Tibial nerve (tissue), 4 donors: ENCODE results near the gene PECR. TPM values are rescaled to one million over a fixed set of nuclear protein-coding genes. Genes with fewer than 3 reads are reported as not detected.

ENCODE experiments used
- DNase-seq, 2 donors: peaks; one replicate each; pipeline ENCODE4 v3.0.0-alpha.2; 2019; ENCODE audit warnings: low spot score in 2 of 2
- H3K27ac ChIP-seq, 4 donors: fragments of 200-600 bp; sonication (generic) in 3 of 4; one replicate each; pipeline ENCODE4 v1.5.1; 2017 to 2019; ENCODE audit warnings: mild to moderate bottlenecking in 1 of 4
- H3K27me3 ChIP-seq, 2 donors: fragments of 200-600 bp; sonication (generic) in 1 of 2; one replicate each; pipeline versions ENCODE4 v1.5.1 to v1.6.0; 2017 to 2019
- H3K36me3 ChIP-seq, 3 donors: fragments of 200-600 bp; sonication (generic); one replicate each; pipeline ENCODE4 v1.5.1; 2018 to 2019
- H3K4me1 ChIP-seq, 4 donors: fragments of 200-600 bp; sonication (generic) in 3 of 4; one replicate each; pipeline ENCODE4 v1.5.1; 2017 to 2019
- H3K4me3 ChIP-seq, 4 donors: fragments of 200-600 bp; sonication (generic) in 3 of 4; one replicate each; pipeline ENCODE4 v1.5.1; 2017 to 2019; ENCODE audit warnings: mild to moderate bottlenecking in 1 of 4, moderate library complexity in 1 of 4
- H3K9me3 ChIP-seq, 4 donors: fragments of 200-600 bp; sonication (generic) in 3 of 4; one replicate each; pipeline ENCODE4 v1.5.1; 2017 to 2019
- CTCF ChIP-seq, 5 experiments: fragments of 200-600 bp in 3 of 5; fragments of 450-650 bp in 2 of 5; sonication (generic) in 3 of 5; IDR thresholded peaks; one replicate each; pipeline ENCODE4 v1.5.1; 2016 to 2019; ENCODE audit warnings: antibody characterized with exemption in 5 of 5, mild to moderate bottlenecking in 3 of 5, moderate library complexity in 2 of 5
- EP300 ChIP-seq, 2 donors: sonication (generic); formaldehyde crosslinking; IDR thresholded peaks; one replicate each; pipeline ENCODE4 v1.6.1; 2017; ENCODE audit warnings: antibody characterized with exemption in 2 of 2, mild to moderate bottlenecking in 1 of 2
- POLR2A ChIP-seq, 2 donors: fragments of 450-650 bp; IDR thresholded peaks; one replicate each; pipeline ENCODE4 v1.6.1; 2017; ENCODE audit warnings: antibody characterized with exemption in 2 of 2, mild to moderate bottlenecking in 2 of 2, moderate library complexity in 2 of 2
- WGBS, 2 donors: methylation state at CpG; one replicate each; pipeline ENCODE4 v1.1.5; 2018; 5-methylcytosine and 5-hydroxymethylcytosine counted together
- total RNA-seq, 4 donors: library from RNA; depleted of rRNA; stranded (reverse); fragments of >200 nt; gene quantifications; one replicate each; pipeline ENCODE4 v1.1.0, GENCODE V29; 2016

Gene PECR
- total RNA-seq, 4 donors from 2014 or later = 12.7 to 18.8 (median 16.0) TPM

- H3K9me3 ChIP-seq = no peaks in the 10 kb centered on the region
- no peak overlapping the region for H3K27ac ChIP-seq
- no peaks in the 10 kb centered on the region for H3K4me1 ChIP-seq
- DNase-seq = no peak
- no peaks in the 10 kb centered on the region for H3K27me3 ChIP-seq
- no peak overlapping the region for H3K4me3 ChIP-seq
- peaks cover 0 to 30% (median 4%) of the 10 kb centered on the region in 3 donors for H3K36me3 ChIP-seq
- 72 to 74% methylated on average over 5 of the region's 5 CpGs for WGBS, 2 donors
- TF ChIP-seq CTCF (IDR thresholded peaks at IDR 0.05) (no peak), POLR2A (IDR thresholded peaks at IDR 0.05) (no peak)
These were observed 15.4 kb downstream of the PECR start for GRCh38 chr2:216066230-216066629.

GRCh38 chr2:216064665-216065064 is 16.9 kb downstream of the PECR start:
- no peak overlapping the region for H3K4me3 ChIP-seq
- no peak for TF ChIP-seq EP300 (IDR thresholded peaks at IDR 0.05)
- TF ChIP-seq CTCF (IDR thresholded peaks at IDR 0.05) = no peak
- TF ChIP-seq POLR2A (IDR thresholded peaks at IDR 0.05) = no peak
- DNase-seq = no peak
- no peaks in the 10 kb centered on the region for H3K4me1 ChIP-seq
- no peak overlapping the region for H3K27ac ChIP-seq
- peaks cover 0 to 35% (median 4%) of the 10 kb centered on the region in 3 donors for H3K36me3 ChIP-seq
- 67 to 74% methylated on average over 1 of the region's 1 CpG for WGBS, 2 donors
- no peaks in the 10 kb centered on the region for H3K9me3 ChIP-seq
- H3K27me3 ChIP-seq = no peaks in the 10 kb centered on the region

DNA sequence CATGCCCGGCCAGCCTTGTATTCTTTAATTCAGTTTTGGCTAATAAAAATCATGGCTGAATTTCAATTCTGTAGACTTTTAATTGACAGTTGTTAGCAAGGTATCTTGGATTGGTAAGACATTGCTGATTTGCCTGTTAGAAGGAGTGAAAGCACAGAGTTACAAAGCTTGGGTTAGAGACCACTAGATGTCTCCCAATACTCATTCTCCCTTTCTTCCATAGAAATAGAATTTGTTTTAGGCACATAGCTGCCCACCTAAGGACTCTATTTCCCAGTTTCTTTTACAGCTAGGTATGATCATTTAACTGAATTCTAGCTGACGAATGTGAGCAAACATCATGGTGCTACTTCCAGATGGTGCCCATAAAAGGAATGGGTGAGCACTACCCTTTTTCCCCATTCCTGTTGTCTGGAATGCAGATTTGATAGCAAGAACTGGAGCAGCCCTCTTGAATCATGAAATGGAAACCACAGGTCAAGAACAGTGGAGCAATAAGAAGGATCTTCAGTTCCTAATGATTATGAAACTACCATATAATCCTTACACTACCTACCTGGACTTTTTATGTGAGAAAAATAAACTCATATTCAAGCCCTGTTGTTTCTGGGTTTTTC is 17.5 kb downstream of the PECR start:
- WGBS, 2 donors = 86 to 93% methylated on average over 2 of the region's 2 CpGs
- Histone ChIP-seq H3K4me1 (no peaks in the 10 kb centered on the region), H3K9me3 (no peaks in the 10 kb centered on the region), H3K4me3 (no peak overlapping the region), H3K36me3 (peaks cover 0 to 40% (median 4%) of the 10 kb centered on the region in 3 donors), H3K27ac (no peak overlapping the region), H3K27me3 (no peaks in the 10 kb centered on the region)
- no peak for TF ChIP-seq POLR2A (IDR thresholded peaks at IDR 0.05)
- TF ChIP-seq CTCF (IDR thresholded peaks at IDR 0.05) = no peak
- no peak for TF ChIP-seq EP300 (IDR thresholded peaks at IDR 0.05)
- no peak for DNase-seq

GRCh38 chr2:216059233-216059834 is 22.3 kb downstream of the PECR start:
- Histone ChIP-seq H3K27me3 (no peaks in the 10 kb centered on the region), H3K9me3 (no peaks in the 10 kb centered on the region), H3K4me1 (peaks cover 0 to 6% (median 2%) of the 10 kb centered on the region in 4 donors), H3K4me3 (no peak overlapping the region), H3K36me3 (peaks cover 0 to 27% (median 4%) of the 10 kb centered on the region in 3 donors), H3K27ac (no peak overlapping the region)
- DNase-seq = no peak
- TF ChIP-seq POLR2A (IDR thresholded peaks at IDR 0.05) = no peak
- no peak for TF ChIP-seq CTCF (IDR thresholded peaks at IDR 0.05)
- no peak for TF ChIP-seq EP300 (IDR thresholded peaks at IDR 0.05)
- 93 to 94% methylated on average over 5 of the region's 5 CpGs for WGBS, 2 donors

DNA sequence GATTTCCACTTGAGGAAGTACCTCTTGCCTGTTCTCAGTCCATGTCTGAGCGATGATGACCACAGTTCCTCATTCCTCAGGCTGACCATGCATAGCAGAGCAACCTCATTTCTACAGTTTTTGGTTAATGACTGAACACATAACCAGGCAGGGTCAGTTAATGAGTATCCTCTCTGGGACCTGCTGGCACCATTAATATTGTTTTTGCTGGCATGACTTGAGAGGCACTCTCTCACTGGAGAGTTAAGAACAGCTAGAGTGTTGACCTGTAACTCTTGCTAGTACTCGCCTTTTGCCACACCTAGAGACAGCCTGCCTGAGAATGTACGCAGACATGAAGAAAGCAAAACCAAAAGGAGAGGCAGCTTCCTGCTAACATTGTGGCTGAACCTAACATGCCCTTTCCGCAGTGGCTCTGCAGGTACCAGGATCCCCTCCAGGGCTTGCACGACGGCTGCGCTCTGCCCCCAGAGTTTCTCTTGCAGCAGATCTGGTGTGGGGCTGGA is 23.9 kb downstream of the PECR start:
- Histone ChIP-seq H3K9me3 (no peaks in the 10 kb centered on the region), H3K36me3 (peaks cover 0 to 15% (median 4%) of the 10 kb centered on the region in 3 donors), H3K4me1 (peaks cover 0 to 6% (median 2%) of the 10 kb centered on the region in 4 donors), H3K4me3 (peak overlapping the region in 2 of 4 donors; percentile 17 to 19), H3K27me3 (no peaks in the 10 kb centered on the region), H3K27ac (peak overlapping the region in 3 of 4 donors; percentile 14 to 76 (median 24))
- DNase-seq = no peak
- TF ChIP-seq POLR2A (IDR thresholded peaks at IDR 0.05) (no peak), CTCF (IDR thresholded peaks at IDR 0.05) (no peak), EP300 (IDR thresholded peaks at IDR 0.05) (peak in 1 of 2 donors; percentile 34)
- WGBS, 2 donors = 62 to 67% methylated on average over 7 of the region's 7 CpGs
